GM10266 (cell line): Measurements from ENCODE around the gene CFAP45.

ENCODE experiments used
- DNase-seq: peaks from one replicate; pipeline ENCODE4 v3.0.0; 2012; ENCODE audit errors: extremely low spot score
- CTCF ChIP-seq: IDR thresholded peaks from 2 replicates; pipeline ENCODE4 v1.5.1; 2012; ENCODE audit warnings: mild to moderate bottlenecking, low read depth; ENCODE audit not compliant: control insufficient read depth, insufficient read depth; ENCODE audit errors: missing control alignments

The CFAP45 gene

GRCh38 chr1:159862557-159862956 is 37.4 kb downstream of the CFAP45 start, which contains the start of gene VSIG8:
Gene VSIG8, minus strand, starts transcription at chr1:159862657. Its CDS starts 136 bp downstream, at chr1:159862521.
- TF ChIP-seq CTCF: no peak
- DNase-seq: no peak

GRCh38 chr1:159862031-159862430 is 37.9 kb downstream of the CFAP45 start:
- no peak for TF ChIP-seq CTCF

GRCh38 chr1:159861218-159861617 is 38.7 kb downstream of the CFAP45 start:
- TF ChIP-seq CTCF: no peak
- DNase-seq: no peak

More at GRCh38 chr1:159862031-159862430, 37.9 kb downstream of the CFAP45 start:
- DNase-seq: no peak

DNA sequence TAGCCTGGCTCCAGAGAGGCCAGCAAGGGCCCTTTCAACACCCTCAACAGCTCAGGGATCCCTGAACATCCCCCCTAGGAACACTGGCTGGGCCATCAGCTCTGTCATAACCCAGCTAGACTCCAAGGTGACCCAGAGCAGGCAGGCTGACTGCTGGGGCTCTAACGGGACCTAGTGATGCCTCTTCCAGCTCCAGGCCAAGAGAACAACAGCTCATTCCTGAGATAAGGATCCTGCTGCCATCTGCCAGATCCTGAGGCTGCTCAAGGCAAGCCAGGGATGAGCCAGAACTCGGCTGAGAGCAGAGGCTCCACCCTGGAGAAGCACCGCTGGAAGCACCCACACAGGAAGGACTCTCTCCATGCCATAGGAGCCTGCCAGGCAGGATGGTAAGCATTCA is 39.5 kb downstream of the CFAP45 start:
- TF ChIP-seq CTCF: no peak
- DNase-seq: no peak

DNA sequence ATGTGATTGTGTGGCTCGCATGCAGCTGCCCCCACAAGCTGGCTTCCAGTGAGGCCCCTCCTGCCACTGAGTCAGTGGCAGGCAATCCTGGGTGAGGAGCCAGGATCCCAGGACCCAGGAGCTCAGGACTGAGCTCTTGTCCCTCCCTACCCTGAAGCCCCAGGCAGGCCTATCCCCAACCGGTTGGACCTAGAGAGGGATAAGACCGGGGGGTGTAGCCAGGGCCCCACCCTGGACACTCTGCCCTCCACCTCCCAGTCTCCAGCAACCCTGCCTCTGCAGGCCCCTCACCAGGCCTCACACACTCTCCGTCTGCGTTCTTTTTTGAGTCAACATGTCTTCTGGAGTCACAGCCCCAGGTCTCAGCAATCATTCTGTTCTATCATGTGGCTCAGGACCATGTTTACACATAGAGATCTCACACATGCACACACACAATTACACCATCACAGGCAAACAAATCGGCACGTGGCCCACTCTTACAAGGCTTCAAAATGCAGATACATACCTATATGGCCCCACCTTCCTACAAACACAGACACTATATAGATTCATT is 40.1 kb downstream of the CFAP45 start:
- DNase-seq: no peak
- no peak for TF ChIP-seq CTCF

GRCh38 chr1:159857889-159858288 is 42.1 kb downstream of the CFAP45 start:
- DNase-seq: no peak
- TF ChIP-seq CTCF: no peak

GRCh38 chr1:159856576-159856975 is 43.4 kb downstream of the CFAP45 start:
- no peak for TF ChIP-seq CTCF

More at GRCh38 chr1:159856576-159856975, 43.4 kb downstream of the CFAP45 start:
- DNase-seq: no peak
